Parathyroid adenoma (tissue), 2 donors: Measurements from ENCODE around the gene TBC1D5.

Experiments used
- H2AFZ ChIP-seq: fragments of 300-600 bp; sonication (generic); one replicate; pipeline ENCODE4 v1.7.0; 2017; ENCODE audit warnings: antibody characterized with exemption, mild to moderate bottlenecking
- H3K27ac ChIP-seq: fragments of 300-600 bp; sonication (generic); one replicate; pipeline ENCODE4 v1.7.0; 2017
- H3K27me3 ChIP-seq: fragments of 300-600 bp; sonication (generic); one replicate; pipeline ENCODE4 v1.7.0; 2017; ENCODE audit warnings: low read length; ENCODE audit not compliant: control insufficient read depth, insufficient read depth
- H3K36me3 ChIP-seq: fragments of 300-600 bp; sonication (generic); one replicate; pipeline ENCODE4 v1.7.0; 2017; ENCODE audit warnings: low read length; ENCODE audit not compliant: control insufficient read depth, insufficient read depth
- H3K4me1 ChIP-seq: fragments of 300-600 bp; sonication (generic); one replicate; pipeline ENCODE4 v1.7.0; 2017; ENCODE audit warnings: control low read depth
- H3K4me2 ChIP-seq: fragments of 300-600 bp; sonication (generic); one replicate; pipeline ENCODE4 v1.7.0; 2017; ENCODE audit warnings: low read length
- H3K4me3 ChIP-seq: fragments of 300-600 bp; sonication (generic); one replicate; pipeline ENCODE4 v1.7.0; 2017; ENCODE audit warnings: low read depth, low read length
- H3K79me2 ChIP-seq: fragments of 300-600 bp; sonication (generic); one replicate; pipeline ENCODE4 v1.7.0; 2017; ENCODE audit warnings: control low read depth
- H3K9ac ChIP-seq: fragments of 300-600 bp; sonication (generic); one replicate; pipeline ENCODE4 v1.7.0; 2017; ENCODE audit warnings: mild to moderate bottlenecking
- H3K9me3 ChIP-seq: fragments of 300-600 bp; sonication (generic); one replicate; pipeline ENCODE4 v1.7.0; 2017; ENCODE audit warnings: low read length; ENCODE audit not compliant: control insufficient read depth
- TF ChIP-seq, protein P1 (sequence below): fragments of 300-600 bp; sonication (generic); IDR thresholded peaks from one replicate; pipeline ENCODE4 v1.7.0; 2017; ENCODE audit warnings: antibody characterized with exemption, mild to moderate bottlenecking
- donor health status: primary hyperparathyroidism.

Gene TBC1D5

DNA sequence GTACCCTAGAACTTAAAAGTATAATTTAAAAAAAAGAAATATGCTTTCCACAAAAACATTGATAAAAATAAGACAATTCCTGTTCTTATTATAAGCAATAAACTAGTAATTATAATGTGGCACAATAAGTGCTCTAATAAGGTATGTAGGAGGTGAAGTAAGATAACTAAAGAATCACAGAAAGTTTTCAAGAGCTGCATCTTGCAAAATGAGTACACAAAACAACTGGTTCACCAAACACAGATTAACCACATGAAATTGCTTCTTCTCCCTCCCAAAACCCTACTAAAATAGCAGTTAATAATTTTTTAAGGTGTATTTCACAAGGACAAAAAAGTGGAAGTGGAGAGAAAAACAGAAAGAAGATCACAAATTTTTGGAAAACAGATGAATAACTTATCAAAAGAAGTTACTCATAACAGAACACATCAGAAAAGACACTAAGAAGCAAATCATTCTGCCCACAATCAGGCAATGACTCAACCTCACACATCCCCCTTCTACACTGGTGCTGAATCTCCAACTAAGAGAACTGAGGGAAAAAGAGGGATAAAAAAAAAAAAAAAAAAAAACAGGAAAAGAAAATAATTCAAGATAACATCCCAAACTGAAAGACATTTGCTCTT lies 64.2 kb downstream of the TBC1D5 start:
- TF ChIP-seq, protein P1, sequence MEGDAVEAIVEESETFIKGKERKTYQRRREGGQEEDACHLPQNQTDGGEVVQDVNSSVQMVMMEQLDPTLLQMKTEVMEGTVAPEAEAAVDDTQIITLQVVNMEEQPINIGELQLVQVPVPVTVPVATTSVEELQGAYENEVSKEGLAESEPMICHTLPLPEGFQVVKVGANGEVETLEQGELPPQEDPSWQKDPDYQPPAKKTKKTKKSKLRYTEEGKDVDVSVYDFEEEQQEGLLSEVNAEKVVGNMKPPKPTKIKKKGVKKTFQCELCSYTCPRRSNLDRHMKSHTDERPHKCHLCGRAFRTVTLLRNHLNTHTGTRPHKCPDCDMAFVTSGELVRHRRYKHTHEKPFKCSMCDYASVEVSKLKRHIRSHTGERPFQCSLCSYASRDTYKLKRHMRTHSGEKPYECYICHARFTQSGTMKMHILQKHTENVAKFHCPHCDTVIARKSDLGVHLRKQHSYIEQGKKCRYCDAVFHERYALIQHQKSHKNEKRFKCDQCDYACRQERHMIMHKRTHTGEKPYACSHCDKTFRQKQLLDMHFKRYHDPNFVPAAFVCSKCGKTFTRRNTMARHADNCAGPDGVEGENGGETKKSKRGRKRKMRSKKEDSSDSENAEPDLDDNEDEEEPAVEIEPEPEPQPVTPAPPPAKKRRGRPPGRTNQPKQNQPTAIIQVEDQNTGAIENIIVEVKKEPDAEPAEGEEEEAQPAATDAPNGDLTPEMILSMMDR = no peak
- H3K36me3 ChIP-seq = no peaks in the 10 kb centered on the region
- no peak overlapping the region for H3K4me2 ChIP-seq
- H3K9me3 ChIP-seq = no peaks in the 10 kb centered on the region
- H3K27ac ChIP-seq = no peak overlapping the region
- no peak overlapping the region for H2AFZ ChIP-seq
- no peaks in the 10 kb centered on the region for H3K79me2 ChIP-seq
- no peak overlapping the region for H3K4me3 ChIP-seq
- H3K27me3 ChIP-seq = no peaks in the 10 kb centered on the region
- H3K9ac ChIP-seq = no peak overlapping the region
- H3K4me1 ChIP-seq = peaks cover 2% of the 10 kb centered on the region

DNA sequence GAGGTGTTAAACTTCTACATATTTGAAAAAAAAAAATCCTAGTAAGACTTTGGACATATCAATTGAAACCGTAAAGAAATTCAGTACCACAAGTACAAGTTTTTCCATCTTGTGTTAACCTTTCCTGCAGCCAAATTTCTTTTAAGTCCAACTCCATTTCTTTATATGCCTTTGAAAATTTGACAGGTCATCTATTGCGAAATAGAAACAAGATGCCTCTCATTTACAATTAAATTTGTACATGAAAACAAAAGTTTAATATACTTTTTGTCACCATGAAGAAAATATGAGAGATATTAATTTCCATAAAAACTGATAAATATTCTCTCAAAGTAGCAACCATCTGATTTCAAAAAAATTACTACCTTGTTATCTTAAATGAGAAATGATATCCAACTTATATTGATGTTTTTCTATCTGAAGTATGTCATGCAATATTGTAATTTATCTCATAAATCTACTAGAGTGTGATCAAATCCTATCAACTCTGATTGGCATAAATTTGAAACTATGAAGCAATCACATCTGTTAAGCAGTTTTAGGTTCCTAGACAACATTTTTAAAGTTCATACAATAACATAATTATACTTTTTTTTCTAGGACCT lies 68.2 kb downstream of the TBC1D5 start:
- H2AFZ ChIP-seq = no peak overlapping the region
- H3K27me3 ChIP-seq = no peaks in the 10 kb centered on the region
- H3K4me1 ChIP-seq = peaks cover 2% of the 10 kb centered on the region
- H3K4me2 ChIP-seq = no peak overlapping the region
- no peak overlapping the region for H3K4me3 ChIP-seq
- peaks cover 3% of the 10 kb centered on the region for H3K79me2 ChIP-seq
- no peaks in the 10 kb centered on the region for H3K9me3 ChIP-seq
- H3K36me3 ChIP-seq = no peaks in the 10 kb centered on the region
- H3K9ac ChIP-seq = no peak overlapping the region
- H3K27ac ChIP-seq = no peak overlapping the region
- TF ChIP-seq, protein P1 = no peak

DNA sequence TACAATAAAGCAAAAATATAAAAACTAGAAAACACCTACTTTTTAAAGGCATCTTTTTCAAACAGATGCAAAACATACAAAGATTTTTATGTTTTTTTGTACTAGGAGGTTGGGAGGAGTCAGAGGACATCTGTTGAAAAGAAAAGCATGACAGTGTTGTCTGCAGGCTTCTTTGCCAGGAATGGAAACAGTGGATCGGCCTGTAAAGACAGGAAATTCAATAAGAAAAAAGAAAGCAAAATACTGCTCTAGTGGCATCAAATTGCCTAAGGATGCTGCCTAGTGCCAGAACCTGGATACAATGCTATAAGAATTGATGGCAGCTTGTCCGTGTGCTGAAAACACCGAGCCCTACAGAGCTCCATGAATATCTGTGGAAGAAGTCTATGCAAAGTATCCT lies 69.9 kb downstream of the TBC1D5 start:
- Histone ChIP-seq H3K27ac (no peak overlapping the region), H2AFZ (no peak overlapping the region), H3K9me3 (no peaks in the 10 kb centered on the region), H3K4me2 (no peak overlapping the region), H3K36me3 (no peaks in the 10 kb centered on the region), H3K27me3 (no peaks in the 10 kb centered on the region), H3K4me3 (no peak overlapping the region), H3K79me2 (peaks cover 6% of the 10 kb centered on the region), H3K4me1 (peaks cover 2% of the 10 kb centered on the region), H3K9ac (no peak overlapping the region)
- TF ChIP-seq, protein P1 = no peak

DNA sequence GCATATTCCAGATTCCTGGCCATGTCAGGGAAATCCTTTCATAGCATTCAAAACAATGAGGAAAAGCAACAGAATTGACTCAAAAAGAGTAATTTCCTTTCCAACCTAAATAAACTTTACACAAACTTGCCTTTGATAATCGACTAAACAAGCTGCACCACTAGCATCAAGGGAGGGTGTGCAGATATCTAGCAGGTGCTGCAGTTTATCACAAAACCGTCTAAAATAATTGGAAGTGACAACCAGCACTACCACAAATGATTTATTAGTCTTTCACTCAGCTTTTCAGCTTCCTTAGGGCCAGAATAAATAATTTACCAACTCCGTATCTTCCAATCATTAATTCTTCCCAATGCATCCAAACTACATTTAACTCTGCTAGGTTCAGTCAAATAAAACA lies 71.7 kb downstream of the TBC1D5 start:
- no peaks in the 10 kb centered on the region for H3K9me3 ChIP-seq
- peaks cover 6% of the 10 kb centered on the region for H3K79me2 ChIP-seq
- H2AFZ ChIP-seq = no peak overlapping the region
- no peaks in the 10 kb centered on the region for H3K27me3 ChIP-seq
- no peak overlapping the region for H3K9ac ChIP-seq
- no peak overlapping the region for H3K4me2 ChIP-seq
- H3K27ac ChIP-seq = no peak overlapping the region
- H3K4me1 ChIP-seq = peaks cover 2% of the 10 kb centered on the region
- no peaks in the 10 kb centered on the region for H3K36me3 ChIP-seq
- TF ChIP-seq, protein P1 = no peak
- no peak overlapping the region for H3K4me3 ChIP-seq

DNA sequence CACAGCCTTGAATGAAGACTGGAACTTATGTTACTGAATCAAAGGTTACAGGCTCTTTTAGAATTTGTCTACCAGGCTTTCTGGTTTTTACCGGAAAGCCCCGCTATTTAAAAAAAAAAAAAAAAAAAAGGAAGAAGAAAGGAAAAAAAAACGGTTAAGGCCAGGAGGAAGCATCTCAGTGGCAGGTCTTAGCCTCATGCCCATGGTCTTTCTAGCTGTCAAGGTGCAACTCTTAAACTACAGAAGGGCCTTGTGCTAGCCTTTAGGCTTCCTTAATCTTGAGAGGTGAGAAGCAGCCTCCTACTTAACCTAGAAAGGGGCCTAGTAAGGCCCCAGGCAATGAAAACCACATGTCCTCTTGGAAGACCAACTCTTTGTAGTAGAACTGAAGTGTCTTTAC lies 77.5 kb downstream of the TBC1D5 start:
- Histone ChIP-seq H3K79me2 (peaks cover 3% of the 10 kb centered on the region), H3K27ac (no peak overlapping the region), H2AFZ (no peak overlapping the region), H3K4me2 (no peak overlapping the region), H3K4me1 (no peaks in the 10 kb centered on the region), H3K36me3 (no peaks in the 10 kb centered on the region), H3K9me3 (no peaks in the 10 kb centered on the region), H3K9ac (no peak overlapping the region), H3K4me3 (no peak overlapping the region), H3K27me3 (no peaks in the 10 kb centered on the region)
- TF ChIP-seq, protein P1 = no peak
